ENCODE measurements around the gene ZDHHC24.

ZDHHC24 gene

GRCh38 chr11:66510271-66510989, 35.4 kb downstream of the ZDHHC24 start, which contains the start of gene BBS1:
TSS of gene BBS1 (plus strand) at chr11:66510635. CDS start at chr11:66510660, 25 bp downstream.
- DNase-seq (ENCODE audit: low spot score) (no peak), ATAC-seq (ENCODE audit: low read depth) (peak; percentile 99)
- Histone ChIP-seq H3K27me3 (ENCODE audit: insufficient read depth, poor library complexity, severe bottlenecking) (no peaks in the 10 kb centered on the region), H3K36me3 (ENCODE audit: low read depth) (peaks cover 10% of the 10 kb centered on the region), H3K4me3 (ENCODE audit: severe bottlenecking) (peak within 1 kb of the TSS; percentile 77), H3K9me3 (ENCODE audit: severe bottlenecking) (no peaks in the 10 kb centered on the region), H3K27ac (ENCODE audit: poor library complexity, severe bottlenecking) (no peak within 1 kb of the TSS), H3K4me1 (ENCODE audit: insufficient read depth, poor library complexity, severe bottlenecking) (no peaks in the 10 kb centered on the region)
- no peak for TF ChIP-seq CTCF (IDR thresholded peaks at IDR 0.05; ENCODE audit: poor library complexity, severe bottlenecking)

GRCh38 chr11:66509131-66509561, 36.7 kb downstream of the ZDHHC24 start:
- no peak overlapping the region for H3K27ac ChIP-seq (ENCODE audit: poor library complexity, severe bottlenecking)
- no peaks in the 10 kb centered on the region for H3K9me3 ChIP-seq (ENCODE audit: severe bottlenecking)
- ATAC-seq (ENCODE audit: low read depth): no peak
- no peaks in the 10 kb centered on the region for H3K4me1 ChIP-seq (ENCODE audit: insufficient read depth, poor library complexity, severe bottlenecking)
- H3K27me3 ChIP-seq (ENCODE audit: insufficient read depth, poor library complexity, severe bottlenecking): no peaks in the 10 kb centered on the region
- TF ChIP-seq CTCF (IDR thresholded peaks at IDR 0.05; ENCODE audit: poor library complexity, severe bottlenecking): no peak
- H3K36me3 ChIP-seq (ENCODE audit: low read depth): peaks cover 10% of the 10 kb centered on the region
- no peak overlapping the region for H3K4me3 ChIP-seq (ENCODE audit: severe bottlenecking)
- DNase-seq (ENCODE audit: low spot score): no peak

- ATAC-seq (ENCODE audit: low read depth) (no peak), DNase-seq (ENCODE audit: low spot score) (no peak)
- H3K27ac ChIP-seq (ENCODE audit: poor library complexity, severe bottlenecking): no peak overlapping the region
- TF ChIP-seq CTCF (IDR thresholded peaks at IDR 0.05; ENCODE audit: poor library complexity, severe bottlenecking): no peak
- H3K9me3 ChIP-seq (ENCODE audit: severe bottlenecking): no peaks in the 10 kb centered on the region
- H3K4me3 ChIP-seq (ENCODE audit: severe bottlenecking): no peak overlapping the region
- H3K4me1 ChIP-seq (ENCODE audit: insufficient read depth, poor library complexity, severe bottlenecking): no peaks in the 10 kb centered on the region
- no peaks in the 10 kb centered on the region for H3K36me3 ChIP-seq (ENCODE audit: low read depth)
- no peaks in the 10 kb centered on the region for H3K27me3 ChIP-seq (ENCODE audit: insufficient read depth, poor library complexity, severe bottlenecking)
Observed at GRCh38 chr11:66505276-66505816, 40.5 kb downstream of the ZDHHC24 start.

- ATAC-seq (ENCODE audit: low read depth): no peak
- no peaks in the 10 kb centered on the region for H3K27me3 ChIP-seq (ENCODE audit: insufficient read depth, poor library complexity, severe bottlenecking)
- H3K4me3 ChIP-seq (ENCODE audit: severe bottlenecking): no peak overlapping the region
- H3K36me3 ChIP-seq (ENCODE audit: low read depth): peaks cover 9% of the 10 kb centered on the region
- no peaks in the 10 kb centered on the region for H3K9me3 ChIP-seq (ENCODE audit: severe bottlenecking)
- no peak for TF ChIP-seq CTCF (IDR thresholded peaks at IDR 0.05; ENCODE audit: poor library complexity, severe bottlenecking)
- DNase-seq (ENCODE audit: low spot score): no peak
- H3K27ac ChIP-seq (ENCODE audit: poor library complexity, severe bottlenecking): no peak overlapping the region
- H3K4me1 ChIP-seq (ENCODE audit: insufficient read depth, poor library complexity, severe bottlenecking): no peaks in the 10 kb centered on the region
Observed at GRCh38 chr11:66498506-66498905, 47.3 kb downstream of the ZDHHC24 start.

DNA sequence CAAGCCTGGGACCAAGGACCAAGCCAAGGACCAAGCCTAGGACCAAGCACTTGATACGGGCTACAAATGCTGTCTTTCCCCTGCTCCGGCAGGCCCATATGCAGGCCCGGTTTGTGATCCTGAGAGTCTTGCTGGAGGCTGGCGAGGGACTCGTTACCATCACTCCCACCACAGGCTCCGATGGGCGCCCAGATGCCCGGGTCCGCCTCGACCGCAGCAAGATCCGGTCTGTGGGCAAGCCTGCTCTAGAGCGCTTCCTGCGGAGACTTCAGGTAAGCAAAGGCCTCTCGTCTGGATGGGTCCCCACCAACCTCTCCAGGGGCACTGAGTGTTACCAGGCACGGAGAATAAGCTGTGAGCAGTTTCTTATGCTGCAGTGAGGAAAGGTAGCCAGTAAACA, 48.6 kb downstream of the ZDHHC24 start:
- no peaks in the 10 kb centered on the region for H3K27me3 ChIP-seq (ENCODE audit: insufficient read depth, poor library complexity, severe bottlenecking)
- no peak for ATAC-seq (ENCODE audit: low read depth)
- no peak overlapping the region for H3K27ac ChIP-seq (ENCODE audit: poor library complexity, severe bottlenecking)
- TF ChIP-seq CTCF (IDR thresholded peaks at IDR 0.05; ENCODE audit: poor library complexity, severe bottlenecking): no peak
- no peaks in the 10 kb centered on the region for H3K4me1 ChIP-seq (ENCODE audit: insufficient read depth, poor library complexity, severe bottlenecking)
- peaks cover 9% of the 10 kb centered on the region for H3K36me3 ChIP-seq (ENCODE audit: low read depth)
- no peak for DNase-seq (ENCODE audit: low spot score)
- H3K9me3 ChIP-seq (ENCODE audit: severe bottlenecking): no peaks in the 10 kb centered on the region
- H3K4me3 ChIP-seq (ENCODE audit: severe bottlenecking): no peak overlapping the region

Data from RWPE2 (cell line).